G401 (cell line): Measurements from ENCODE around the gene PTK6. TPM values are rescaled to one million over a fixed set of nuclear protein-coding genes. Genes with fewer than 3 reads are reported as not detected.

Experiments
- DNase-seq: peaks from one replicate; pipeline ENCODE4 v3.0.0-alpha.2; 2015; ENCODE audit warnings: low spot score
- in situ Hi-C: cut with HindIII; loops from 2 replicates; pipeline ENCODE4 v1.10.0; 2016; ENCODE audit warnings: low sequenced_read_pairs, mixed read lengths
- total RNA-seq: library from RNA; depleted of rRNA; stranded (reverse); fragments of >200 nt; shearing (Covaris generic); gene quantifications from 2 replicates; pipeline ENCODE4 v1.2.3, GENCODE V29; 2014

The PTK6 gene
- total RNA-seq, 1 experiment from 2014 or later, result 0.10 TPM

GRCh38 chr20:63500151-63500901 is 36.9 kb downstream of the PTK6 start:
- in situ Hi-C loops, result no loop called here
- peak; percentile 73 for DNase-seq

GRCh38 chr20:63499338-63499969 is 37.7 kb downstream of the PTK6 start:
- DNase-seq, result no peak
- in situ Hi-C loops, result no loop called here

GRCh38 chr20:63498960-63499337 is 38.2 kb downstream of the PTK6 start, which contains the start of gene EEF1A2:
TSS of gene EEF1A2 (minus strand) at chr20:63499083. CDS start at chr20:63497763, 1,320 bp downstream.
- DNase-seq, result peak; percentile 68

GRCh38 chr20:63497946-63498935 is 38.9 kb downstream of the PTK6 start:
- in situ Hi-C loops, result no loop called here
- DNase-seq, result peak; percentile 74

More at GRCh38 chr20:63498960-63499337, 38.2 kb downstream of the PTK6 start, which contains the start of gene EEF1A2:
- in situ Hi-C loops, result no loop called here

GRCh38 chr20:63497138-63497945 is 39.8 kb downstream of the PTK6 start:
- no peak for DNase-seq
- in situ Hi-C loops, result no loop called here

- in situ Hi-C loops, result no loop called here
- no peak for DNase-seq
Observed at GRCh38 chr20:63496596-63497120, 40.5 kb downstream of the PTK6 start.

- peak; percentile 78 for DNase-seq
- in situ Hi-C loops, result no loop called here
Observed at GRCh38 chr20:63495741-63496595, 41.2 kb downstream of the PTK6 start.

GRCh38 chr20:63495167-63495720 is 41.9 kb downstream of the PTK6 start:
- no peak for DNase-seq
- in situ Hi-C loops, result no loop called here

GRCh38 chr20:63494420-63495166 is 42.6 kb downstream of the PTK6 start:
- DNase-seq, result no peak
- in situ Hi-C loops, result no loop called here

- DNase-seq, result peak; percentile 54
- in situ Hi-C loops, result no loop called here
Observed at GRCh38 chr20:63494084-63494419, 43.1 kb downstream of the PTK6 start.

GRCh38 chr20:63493563-63494020 is 43.6 kb downstream of the PTK6 start:
- in situ Hi-C loops, result no loop called here
- no peak for DNase-seq

- DNase-seq, result no peak
- in situ Hi-C loops, result no loop called here
Observed at GRCh38 chr20:63492982-63493381, 44.2 kb downstream of the PTK6 start.

GRCh38 chr20:63492518-63492917 is 44.7 kb downstream of the PTK6 start:
- no peak for DNase-seq
- in situ Hi-C loops, result no loop called here

- no peak for DNase-seq
- in situ Hi-C loops, result no loop called here
Observed at GRCh38 chr20:63491635-63492230, 45.4 kb downstream of the PTK6 start.

- in situ Hi-C loops, result no loop called here
- no peak for DNase-seq
Observed at GRCh38 chr20:63491078-63491477, 46.1 kb downstream of the PTK6 start.

GRCh38 chr20:63490416-63490815 is 46.8 kb downstream of the PTK6 start:
- DNase-seq, result no peak
- in situ Hi-C loops, result no loop called here
